ENCODE data around the gene DDRGK1. TPM values are rescaled to one million over a fixed set of nuclear protein-coding genes. Genes with fewer than 3 reads are reported as not detected.
"Not testable (repeated sequence)": the region's sequence is repeated elsewhere in the genome, so short reads cannot be mapped to it uniquely, and the experiment has no call there.

The DDRGK1 gene
- total RNA-seq, 1 experiment from 2014 or later = 85.5 TPM

DNA sequence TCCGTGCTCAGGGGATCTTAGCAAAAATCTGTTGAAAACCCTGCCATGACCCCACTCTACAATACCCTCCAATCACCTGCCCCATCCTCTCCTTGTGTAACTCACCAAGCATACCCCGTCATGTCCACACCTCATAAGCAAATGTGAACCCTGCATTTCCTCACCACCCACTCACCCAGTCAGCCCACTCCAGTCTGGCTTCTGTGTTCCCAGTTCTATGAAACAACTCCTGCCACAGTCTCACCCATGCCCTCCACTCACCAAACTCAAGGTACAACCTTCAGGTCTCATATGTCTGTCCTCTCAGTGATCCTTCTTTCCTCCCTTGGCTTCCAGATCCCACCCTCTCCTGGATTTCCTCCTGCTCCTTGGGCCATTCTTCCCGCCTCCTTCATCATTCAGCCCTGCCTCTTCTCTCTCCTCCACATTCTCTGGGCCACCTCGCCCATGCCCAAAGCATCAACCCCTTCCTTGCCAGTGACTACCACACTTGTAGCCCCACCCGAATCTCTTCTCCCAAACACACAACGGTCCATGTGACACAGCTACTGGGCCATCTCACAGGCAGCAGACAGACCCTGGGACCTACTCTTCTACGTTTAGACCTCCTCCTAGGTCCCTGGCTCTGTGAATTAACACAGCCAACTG, 8.8 kb downstream of the DDRGK1 start:
- DNase-seq (ENCODE audit: low read depth, low spot score) = no peak
- in situ Hi-C loops (cut with HindIII; ENCODE audit: low pct_unique_long_range_greater_than_20kb, low sequenced_read_pairs) = no loop called here

DNA sequence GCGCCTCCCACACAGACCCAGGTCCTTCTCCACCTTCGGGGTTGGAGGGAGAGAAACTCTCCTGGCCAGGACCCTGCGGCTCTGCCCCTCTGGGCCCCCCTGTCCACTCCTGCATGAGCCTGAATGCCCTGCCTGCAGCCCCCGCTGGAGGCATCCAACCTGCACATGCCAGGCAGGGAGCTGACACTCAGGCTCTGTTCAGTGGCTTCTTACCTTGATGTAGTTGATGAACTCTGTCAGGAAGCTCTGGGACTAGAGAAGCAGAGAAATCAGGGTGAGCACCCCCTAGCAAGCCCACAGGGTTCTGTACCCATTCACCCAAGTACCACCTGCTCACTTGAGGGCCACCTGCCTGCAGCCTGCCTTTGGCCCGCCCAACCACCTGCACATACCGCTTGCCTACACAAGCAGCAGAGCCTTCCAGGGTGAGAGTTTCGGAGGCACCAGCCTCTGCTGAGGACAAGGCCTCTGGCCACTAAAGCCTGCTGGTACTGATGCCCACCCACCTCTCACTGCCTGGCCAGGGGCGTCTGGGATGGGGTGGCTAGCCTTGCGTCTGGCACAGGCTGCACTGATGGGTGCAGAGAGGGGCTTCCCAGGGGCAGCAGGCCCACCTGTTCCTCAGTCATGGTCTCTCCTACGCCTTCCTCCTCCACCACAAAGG, 9.7 kb downstream of the DDRGK1 start:
- DNase-seq (ENCODE audit: low read depth, low spot score) = no peak
- in situ Hi-C loops (cut with HindIII; ENCODE audit: low pct_unique_long_range_greater_than_20kb, low sequenced_read_pairs) = no loop called here

DNA sequence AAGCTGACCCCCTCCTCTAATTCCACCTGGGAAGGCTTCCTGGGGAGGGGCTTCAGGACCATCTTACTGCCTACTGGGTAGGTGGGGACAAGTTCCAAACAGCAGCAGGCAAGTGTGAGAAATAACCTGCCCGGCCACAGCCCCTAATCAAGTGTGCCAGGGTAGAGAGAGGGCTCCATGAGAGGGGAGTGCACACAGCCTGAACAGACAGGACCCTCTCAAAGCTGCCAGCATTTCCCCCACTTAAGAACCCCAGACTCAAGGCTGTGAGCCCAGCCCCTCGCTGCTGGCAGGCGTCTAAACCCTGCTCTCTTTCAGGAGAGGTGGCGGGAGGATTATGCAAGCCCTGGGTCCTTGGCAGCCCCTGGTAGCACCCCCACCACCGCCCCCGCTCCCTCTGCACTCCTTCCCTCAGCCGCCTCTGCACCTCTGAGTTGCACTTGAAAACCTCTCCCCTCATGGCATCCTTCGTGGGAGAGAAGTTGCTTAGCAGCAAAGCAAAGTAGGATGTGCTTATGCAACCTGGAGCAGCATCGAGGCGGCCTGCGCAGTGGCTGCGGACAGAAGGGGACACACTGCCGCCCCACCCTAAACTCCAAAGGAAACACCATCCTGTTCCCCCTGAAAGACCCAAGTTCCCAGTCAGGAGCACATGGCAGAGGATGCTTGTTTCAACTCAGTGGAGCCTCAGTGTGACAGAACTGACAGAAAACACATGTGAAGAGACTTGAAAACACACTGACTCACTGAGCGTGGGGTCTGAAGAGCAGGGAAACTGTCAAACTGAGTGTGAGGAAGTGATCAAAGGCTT, 10.5 kb downstream of the DDRGK1 start:
- in situ Hi-C loops (cut with HindIII; ENCODE audit: low pct_unique_long_range_greater_than_20kb, low sequenced_read_pairs) = no loop called here
- no peak for DNase-seq (ENCODE audit: low read depth, low spot score)

DNA sequence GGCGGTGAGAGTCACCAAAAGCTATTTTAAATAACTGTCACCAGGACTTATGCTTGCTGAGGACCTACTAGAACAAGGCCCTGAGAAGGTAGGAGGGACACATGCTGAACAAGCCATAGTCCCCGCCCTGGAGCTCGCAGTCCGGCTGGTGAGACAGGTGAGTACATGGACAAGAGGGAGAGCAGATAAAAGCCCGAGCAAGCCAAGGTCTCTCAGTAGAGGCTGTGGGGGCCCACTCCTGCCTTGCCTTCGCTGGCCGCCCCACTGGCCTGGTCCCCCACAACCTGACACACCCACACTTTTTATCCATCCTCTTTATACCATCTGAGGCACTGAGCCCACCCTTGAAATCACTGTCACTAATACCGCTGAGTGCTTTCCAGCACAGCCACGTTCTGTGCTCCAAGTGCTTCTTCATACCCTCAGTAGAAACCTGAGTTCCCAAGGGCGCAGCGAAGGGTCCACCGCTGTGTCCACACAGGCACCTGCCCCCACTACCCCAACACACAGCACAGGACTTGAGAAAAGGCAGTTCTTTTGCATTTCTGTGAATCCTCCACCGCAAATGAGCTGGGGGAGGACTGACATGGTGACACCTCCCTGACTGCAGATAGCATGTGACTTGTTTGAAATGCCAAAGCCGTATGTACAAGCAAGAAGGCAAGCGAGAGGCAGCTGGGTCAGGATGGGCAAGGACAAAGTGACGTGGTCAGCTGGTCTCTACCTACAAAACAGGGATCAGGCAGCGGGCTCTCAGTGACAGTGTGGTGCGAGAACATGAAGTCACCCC, 12.1 kb downstream of the DDRGK1 start:
- no peak for DNase-seq (ENCODE audit: low read depth, low spot score)
- in situ Hi-C loops (cut with HindIII; ENCODE audit: low pct_unique_long_range_greater_than_20kb, low sequenced_read_pairs) = no loop called here

DNA sequence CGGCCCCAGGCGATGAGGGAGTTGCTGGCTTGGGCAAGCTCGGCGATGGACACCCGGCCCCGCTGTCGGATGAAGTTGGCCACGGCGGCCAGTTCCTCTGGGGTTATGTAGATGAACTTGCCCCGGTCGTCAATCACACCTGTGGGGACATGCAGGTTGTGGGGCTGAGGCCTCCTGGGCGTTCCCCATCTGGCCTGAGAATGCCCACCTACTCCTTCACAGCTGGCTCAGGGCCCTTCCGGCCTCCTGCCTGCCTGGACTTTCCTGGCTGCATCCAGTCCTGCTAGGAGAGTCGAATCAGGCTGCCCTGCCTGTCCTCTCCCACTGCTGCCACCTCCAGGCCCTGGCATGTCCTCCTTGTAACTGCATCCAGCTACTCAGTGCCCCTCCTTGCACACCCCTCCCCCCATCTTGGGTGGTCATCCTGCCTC, 13.8 kb downstream of the DDRGK1 start:
- no peak for DNase-seq (ENCODE audit: low read depth, low spot score)
- in situ Hi-C loops (cut with HindIII; ENCODE audit: low pct_unique_long_range_greater_than_20kb, low sequenced_read_pairs) = no loop called here

DNA sequence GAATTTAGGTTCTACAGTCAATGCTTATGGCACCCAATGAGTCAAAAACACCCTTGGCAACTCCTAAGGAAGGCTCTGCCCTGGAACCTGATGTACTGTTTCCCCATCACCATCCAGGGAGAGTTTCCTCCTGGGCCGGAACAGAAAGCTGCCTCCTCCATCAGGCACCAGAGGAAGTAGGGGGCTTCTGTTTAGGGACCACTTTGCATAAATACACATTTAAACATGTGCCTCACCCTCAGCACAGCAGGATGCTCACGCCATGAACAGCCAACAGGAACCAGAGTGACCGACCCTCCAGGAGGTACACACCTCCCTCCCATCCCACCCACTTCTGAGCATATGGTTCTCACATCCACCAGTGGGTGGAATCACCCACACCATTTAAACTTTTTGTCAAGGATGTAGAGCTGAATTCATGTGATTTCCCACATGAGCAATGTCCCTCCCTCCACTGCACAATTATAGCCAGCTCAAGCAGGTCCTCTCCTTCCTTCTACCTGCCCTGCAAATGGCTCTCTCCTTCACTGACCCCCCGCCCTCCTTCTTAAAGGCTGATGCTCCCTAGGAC, 14.8 kb downstream of the DDRGK1 start:
- in situ Hi-C loops (cut with HindIII; ENCODE audit: low pct_unique_long_range_greater_than_20kb, low sequenced_read_pairs) = no loop called here
- DNase-seq (ENCODE audit: low read depth, low spot score) = no peak

DNA sequence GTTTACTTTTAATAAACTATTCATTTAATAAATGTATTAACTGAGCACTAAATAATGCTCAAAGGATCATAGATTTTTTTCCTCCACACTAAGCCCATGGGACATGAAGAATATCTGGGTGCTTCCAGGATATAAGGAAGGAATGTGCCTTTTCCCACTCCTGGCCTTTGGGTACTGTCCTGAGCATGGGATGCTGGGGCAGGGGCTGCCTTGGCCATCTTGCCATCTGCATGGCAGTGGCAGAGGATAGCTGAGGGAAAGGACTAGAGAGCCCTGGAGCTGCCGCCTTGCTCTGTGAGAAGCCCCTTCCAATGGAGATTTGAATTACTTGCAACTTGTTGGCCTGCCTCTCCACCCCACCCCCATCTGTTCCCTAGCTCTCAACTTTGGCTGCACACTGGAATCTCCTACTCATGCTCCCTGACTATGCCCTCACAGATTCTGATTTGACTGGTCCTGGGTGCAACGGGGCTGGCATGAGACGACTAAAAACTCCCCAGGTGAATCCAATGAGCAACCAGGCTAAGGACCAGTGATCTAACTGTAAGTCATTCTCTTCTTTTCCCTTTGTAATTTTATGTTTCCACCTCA, 15.6 kb downstream of the DDRGK1 start:
- in situ Hi-C loops (cut with HindIII; ENCODE audit: low pct_unique_long_range_greater_than_20kb, low sequenced_read_pairs) = no loop called here
- no peak for DNase-seq (ENCODE audit: low read depth, low spot score)

DNA sequence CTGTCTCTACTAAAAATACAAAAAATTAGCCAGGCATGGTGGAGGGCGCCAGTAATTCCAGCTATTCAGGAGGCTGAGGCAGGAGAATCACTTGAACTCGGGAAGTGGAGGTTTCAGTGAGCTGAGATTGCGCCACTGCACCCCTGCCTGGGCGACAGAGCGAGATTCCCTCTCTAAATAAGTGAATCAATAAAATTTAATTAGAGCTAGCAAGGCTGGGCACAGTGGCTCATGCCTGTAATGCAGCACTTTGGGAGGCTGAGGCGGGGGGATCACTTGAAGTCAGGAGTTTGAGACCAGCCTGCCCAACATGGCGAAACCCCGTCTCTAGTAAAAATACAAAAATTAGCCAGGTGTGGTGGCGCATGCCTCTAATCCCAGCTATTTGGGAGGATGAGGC, 16.6 kb downstream of the DDRGK1 start:
- in situ Hi-C loops (cut with HindIII; ENCODE audit: low pct_unique_long_range_greater_than_20kb, low sequenced_read_pairs); DNase-seq (ENCODE audit: low read depth, low spot score): not testable (repeated sequence)

DNA sequence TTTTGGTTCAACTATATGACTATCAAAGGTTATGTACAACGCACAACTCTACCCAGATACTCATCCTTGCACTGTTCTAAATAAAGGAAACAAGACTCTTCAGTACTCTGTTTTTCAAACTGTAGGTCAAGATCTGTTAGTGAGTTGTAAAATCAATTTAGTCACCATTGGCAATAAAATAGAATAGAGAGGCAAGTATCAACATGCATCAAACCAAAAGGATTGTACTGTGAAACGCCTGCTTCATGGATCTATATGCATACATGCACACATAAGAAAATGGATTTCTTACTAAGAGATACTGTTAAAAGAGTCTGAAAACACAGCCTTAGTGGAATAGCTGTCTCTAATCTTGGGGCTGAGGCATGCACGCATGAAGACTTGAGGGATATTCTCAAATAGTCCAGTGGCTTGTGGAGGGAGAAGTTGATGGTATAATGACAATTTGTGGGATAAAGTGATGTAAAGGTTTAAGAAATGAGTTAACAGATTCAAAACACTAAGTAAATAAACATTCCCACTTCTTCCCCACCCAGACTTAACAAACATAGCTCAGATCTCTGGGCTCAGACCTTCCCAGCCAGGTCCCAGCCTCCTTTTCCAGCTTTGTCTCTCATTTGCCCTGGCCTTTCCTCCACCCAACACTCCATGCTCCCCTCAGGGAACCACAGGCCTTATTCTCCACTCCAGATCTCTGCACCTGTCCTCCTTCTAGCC, 20.4 kb downstream of the DDRGK1 start:
- in situ Hi-C loops (cut with HindIII; ENCODE audit: low pct_unique_long_range_greater_than_20kb, low sequenced_read_pairs) = no loop called here
- no peak for DNase-seq (ENCODE audit: low read depth, low spot score)

DNA sequence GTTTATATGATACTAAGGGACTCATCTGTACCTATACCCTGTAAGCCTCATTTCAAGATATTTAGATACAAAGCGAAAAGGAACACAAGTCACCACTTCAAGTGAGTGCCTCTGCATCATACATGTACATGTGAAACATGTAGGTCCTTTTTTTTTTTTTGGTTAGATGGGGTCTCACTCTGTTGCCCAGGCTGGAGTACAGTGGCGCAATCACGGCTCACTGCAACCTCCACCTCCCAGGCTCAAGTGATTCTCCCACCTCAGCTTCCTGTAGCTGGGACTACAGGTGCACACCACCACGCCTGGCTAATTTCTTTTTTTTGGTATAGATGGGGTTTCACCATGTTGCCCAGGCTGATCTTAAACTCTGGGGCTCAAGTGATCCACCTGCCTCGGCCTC, 22.1 kb downstream of the DDRGK1 start:
- DNase-seq (ENCODE audit: low read depth, low spot score); in situ Hi-C loops (cut with HindIII; ENCODE audit: low pct_unique_long_range_greater_than_20kb, low sequenced_read_pairs): not testable (repeated sequence)

DNA sequence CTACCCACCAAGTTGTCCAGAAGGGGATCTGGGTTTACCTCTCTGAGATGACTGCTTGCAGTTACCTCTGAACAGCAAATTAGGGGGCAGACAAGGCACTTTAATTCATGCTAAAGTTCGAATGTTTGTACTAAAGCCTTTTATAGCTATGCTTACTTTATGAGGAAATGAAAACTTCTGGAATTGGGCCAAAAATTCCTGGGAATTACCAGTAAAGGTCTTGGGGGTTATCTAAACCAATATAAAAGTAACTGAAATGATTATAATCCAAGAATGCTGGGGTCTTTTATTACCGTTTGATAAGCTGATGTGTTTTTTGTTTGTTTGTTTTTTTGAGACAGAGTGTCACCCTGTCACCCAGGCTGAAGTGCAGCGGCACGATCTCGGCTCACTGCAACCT, 23.2 kb downstream of the DDRGK1 start:
- in situ Hi-C loops (cut with HindIII; ENCODE audit: low pct_unique_long_range_greater_than_20kb, low sequenced_read_pairs) = no loop called here
- no peak for DNase-seq (ENCODE audit: low read depth, low spot score)

DNA sequence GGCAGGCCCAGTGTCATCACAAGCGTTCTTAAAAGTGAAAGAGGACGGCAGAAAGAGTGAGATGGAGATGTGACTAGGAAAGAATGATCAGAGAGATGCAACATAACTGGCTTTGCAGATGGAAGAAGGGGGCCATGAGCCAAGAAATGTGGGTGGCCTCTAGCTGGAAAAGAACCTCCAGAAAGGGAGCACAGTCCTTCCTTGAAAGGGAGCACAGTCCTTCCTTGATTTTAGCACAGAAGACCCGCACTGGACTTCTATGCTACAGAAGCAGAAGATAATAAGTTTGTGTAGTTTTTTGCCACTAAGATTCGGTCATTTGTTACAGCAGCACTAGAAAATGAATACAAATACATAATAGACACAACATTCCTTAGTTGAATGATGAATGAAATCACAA, 24.2 kb downstream of the DDRGK1 start:
- DNase-seq (ENCODE audit: low read depth, low spot score) = no peak
- in situ Hi-C loops (cut with HindIII; ENCODE audit: low pct_unique_long_range_greater_than_20kb, low sequenced_read_pairs) = no loop called here

DNA sequence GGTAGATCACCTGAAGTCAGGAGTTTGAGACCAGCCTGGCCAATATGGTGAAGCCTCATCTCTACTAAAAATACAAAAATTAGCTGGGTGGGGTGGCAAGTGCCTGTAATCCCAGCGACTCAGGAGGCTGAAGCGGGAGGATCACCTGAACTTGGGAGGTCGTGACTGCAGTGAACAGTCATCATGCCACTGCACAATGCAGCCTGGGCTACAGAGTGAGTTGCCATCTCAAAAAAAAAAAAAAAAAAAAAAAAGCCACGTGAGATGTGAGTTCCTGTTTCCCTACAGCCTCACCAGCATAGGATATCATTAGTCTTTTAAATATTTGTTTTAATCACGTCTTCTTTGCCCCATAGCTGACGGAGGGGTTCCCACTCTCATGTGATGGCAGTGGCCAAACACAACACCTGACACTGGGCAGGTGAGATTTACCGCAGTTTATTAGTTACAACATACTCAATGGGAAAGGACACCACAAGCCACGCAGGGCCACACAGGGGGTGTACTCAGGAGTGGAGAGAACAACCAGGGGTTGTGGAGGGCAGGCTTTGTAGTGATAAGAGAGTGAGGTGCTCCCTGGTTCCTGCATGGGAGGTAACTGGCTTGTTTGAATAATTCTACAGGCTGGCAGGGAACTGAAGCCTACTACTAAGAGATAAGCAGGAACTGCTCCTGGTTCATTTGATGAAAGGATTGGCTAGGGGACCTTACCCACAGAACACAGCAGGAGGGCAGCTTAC, 26.6 kb downstream of the DDRGK1 start:
- no peak for DNase-seq (ENCODE audit: low read depth, low spot score)
- in situ Hi-C loops (cut with HindIII; ENCODE audit: low pct_unique_long_range_greater_than_20kb, low sequenced_read_pairs) = no loop called here

DNA sequence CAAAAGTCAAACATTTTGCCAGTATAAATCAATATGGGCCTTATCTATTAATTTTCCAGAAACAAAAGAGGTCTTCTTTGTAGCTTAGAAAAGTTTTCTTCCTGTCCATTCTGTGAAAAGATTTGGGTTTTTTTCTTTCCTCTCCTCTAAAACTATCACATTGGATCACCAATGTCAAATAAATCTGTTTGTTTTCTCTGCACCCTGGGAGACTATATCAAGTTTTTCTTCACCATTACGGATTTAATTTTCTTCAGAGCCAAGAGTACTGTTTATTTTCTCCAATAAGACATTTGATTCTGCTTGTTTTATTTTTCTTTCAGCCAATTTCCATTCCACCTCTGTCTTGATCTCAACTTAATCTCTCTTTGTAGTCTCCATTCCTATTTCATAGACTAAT, 29.2 kb downstream of the DDRGK1 start:
- DNase-seq (ENCODE audit: low read depth, low spot score) = no peak
- in situ Hi-C loops (cut with HindIII; ENCODE audit: low pct_unique_long_range_greater_than_20kb, low sequenced_read_pairs) = no loop called here

DNA sequence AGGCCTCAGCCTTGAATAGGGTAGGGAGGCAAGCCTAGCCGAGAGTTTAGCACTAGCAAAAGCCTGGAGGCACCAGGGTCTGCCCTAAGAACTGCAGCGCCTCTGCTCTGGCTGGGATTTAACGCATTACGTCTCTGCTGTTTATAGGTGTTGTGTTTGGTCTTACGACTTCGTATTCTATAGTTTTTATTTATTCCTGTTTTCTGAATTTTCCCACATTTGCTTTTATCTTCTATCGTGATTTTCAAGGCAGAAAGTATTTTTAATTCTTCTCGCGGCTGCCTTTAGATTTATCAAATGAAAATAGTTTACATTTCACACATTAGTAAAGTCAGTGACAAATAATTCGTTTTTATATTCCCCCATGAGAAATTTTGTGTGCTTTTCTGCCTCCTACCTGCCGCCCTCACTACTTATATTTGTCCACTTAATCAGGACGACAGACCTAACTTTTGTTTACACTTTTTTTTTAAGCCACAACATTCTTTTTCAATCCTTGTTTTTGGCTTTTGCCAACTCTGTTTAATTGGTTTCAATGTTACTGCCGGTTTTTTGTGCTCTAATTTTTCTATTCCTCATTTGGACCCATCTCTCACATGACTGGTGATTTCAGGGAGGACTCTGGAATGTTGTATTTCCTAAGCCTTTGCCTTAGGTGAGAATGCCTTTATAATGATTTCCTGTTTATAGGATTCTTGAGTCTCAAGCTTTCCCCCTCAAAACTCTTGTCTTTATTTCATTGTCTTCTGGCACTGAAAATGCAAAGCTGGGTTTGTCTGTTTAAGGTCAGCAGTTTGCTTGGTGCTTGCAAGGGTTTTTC, 29.8 kb downstream of the DDRGK1 start:
- in situ Hi-C loops (cut with HindIII; ENCODE audit: low pct_unique_long_range_greater_than_20kb, low sequenced_read_pairs) = no loop called here
- peak; percentile 67 for DNase-seq (ENCODE audit: low read depth, low spot score)

Data from SK-MEL-5 (cell line).